Activated T-cell treated with anti-CD3 and anti-CD28 coated beads for 4 hours (primary cell): Measurements from ENCODE around the gene BICRAL.
"Not testable (repeated sequence)": the region's sequence is repeated elsewhere in the genome, so short reads cannot be mapped to it uniquely, and the experiment has no call there.

Source experiments
- DNase-seq: peaks from one replicate; pipeline ENCODE4 v3.0.0-alpha.2; 2020

Gene BICRAL

GRCh38 chr6:42795651-42796050 lies 13.8 kb downstream of the BICRAL start:
- DNase-seq: no peak

- no peak for DNase-seq
Measured at GRCh38 chr6:42796171-42796570, 14.3 kb downstream of the BICRAL start.

DNA sequence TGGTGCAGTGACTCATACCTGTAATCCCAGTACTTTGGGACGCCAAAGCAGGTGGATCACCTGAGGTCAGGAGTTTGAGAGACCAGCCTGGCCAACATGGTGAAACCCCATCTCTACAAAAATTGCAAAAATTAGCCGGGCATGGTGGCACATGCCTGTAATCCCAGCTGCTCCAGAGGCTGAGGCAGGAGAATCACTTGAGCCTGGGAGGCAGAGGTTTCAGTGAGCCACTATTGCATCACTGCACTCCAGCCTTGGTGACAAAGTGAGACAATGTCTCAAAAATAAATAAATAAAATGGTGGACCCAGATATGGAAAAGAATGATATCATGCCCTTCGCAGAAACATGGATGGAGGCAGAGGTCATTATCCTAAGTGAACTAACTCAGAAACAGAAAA lies 15.8 kb downstream of the BICRAL start:
- not testable (repeated sequence) for DNase-seq

GRCh38 chr6:42805297-42805861 lies 23.5 kb downstream of the BICRAL start:
- DNase-seq: no peak

DNA sequence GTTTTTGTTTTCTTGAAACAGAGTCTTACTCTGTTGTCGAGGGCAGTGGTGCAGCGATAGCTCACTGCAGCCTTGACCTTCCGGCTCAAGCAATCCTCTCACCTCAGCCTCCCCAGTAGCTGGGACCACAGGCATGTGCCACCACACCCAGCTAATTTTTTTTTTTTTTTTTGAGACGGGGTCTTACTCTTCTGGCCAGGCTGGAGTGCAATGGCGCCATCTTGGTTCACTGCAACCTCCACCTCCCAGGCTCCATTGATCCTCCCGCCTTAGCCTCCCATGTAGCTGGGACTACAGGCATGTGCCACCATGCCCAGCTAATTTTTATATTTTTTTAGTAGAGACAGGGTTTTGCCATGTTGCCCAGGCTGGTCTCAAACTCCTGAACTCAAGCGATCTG lies 24.5 kb downstream of the BICRAL start:
- not testable (repeated sequence) for DNase-seq

GRCh38 chr6:42808492-42809483 lies 26.9 kb downstream of the BICRAL start:
- no peak for DNase-seq

- DNase-seq: no peak
Measured at GRCh38 chr6:42813074-42813645, 31.3 kb downstream of the BICRAL start.

DNA sequence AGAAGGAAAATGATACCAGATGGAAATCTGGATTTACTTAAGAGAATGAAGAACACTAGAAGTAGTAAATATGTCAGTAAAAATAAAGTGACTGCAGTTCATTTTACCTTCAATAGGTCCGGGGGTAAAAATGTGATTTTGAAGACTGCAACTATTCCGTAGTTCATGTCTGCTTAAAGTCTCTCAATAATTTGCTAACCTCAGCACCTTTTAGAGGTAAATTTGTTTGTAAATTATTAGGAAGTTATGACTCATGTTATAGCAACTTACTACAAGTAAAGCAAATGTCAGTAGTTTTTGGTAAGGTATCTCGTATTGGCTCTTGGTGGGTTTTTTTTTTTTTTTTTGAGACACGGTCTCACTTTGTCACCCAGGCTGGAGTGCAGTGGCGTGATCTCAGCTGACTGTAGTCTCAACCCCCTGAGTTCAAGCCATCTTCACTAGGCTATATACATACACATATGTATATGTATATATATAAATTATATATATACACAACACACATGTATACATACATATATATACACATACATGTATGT lies 32.1 kb downstream of the BICRAL start:
- DNase-seq: no peak

GRCh38 chr6:42815726-42816125 lies 33.9 kb downstream of the BICRAL start:
- DNase-seq: not testable (repeated sequence)

- no peak for DNase-seq
Measured at GRCh38 chr6:42817907-42818306, 36.1 kb downstream of the BICRAL start.

- DNase-seq: no peak
Measured at GRCh38 chr6:42818416-42818815, 36.6 kb downstream of the BICRAL start.

DNA sequence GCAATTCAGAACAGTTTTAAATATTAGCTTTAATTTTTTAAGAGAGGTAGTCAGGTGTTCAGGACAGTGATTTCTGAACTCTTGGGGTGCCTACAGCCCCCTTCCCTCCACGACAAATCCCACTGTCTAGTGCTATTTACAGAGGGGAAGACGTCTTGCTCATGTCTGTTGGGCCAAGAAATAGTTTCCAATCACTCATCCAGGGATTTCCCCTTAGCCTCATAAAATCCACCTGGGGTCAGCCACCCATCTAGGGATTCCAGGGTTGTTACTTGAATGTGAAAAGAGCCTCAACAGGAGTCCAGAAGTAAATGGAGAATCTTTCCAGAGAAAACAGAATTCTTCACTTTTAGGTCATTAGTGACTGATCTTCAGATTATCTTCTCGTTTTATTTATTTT lies 37.0 kb downstream of the BICRAL start:
- no peak for DNase-seq

DNA sequence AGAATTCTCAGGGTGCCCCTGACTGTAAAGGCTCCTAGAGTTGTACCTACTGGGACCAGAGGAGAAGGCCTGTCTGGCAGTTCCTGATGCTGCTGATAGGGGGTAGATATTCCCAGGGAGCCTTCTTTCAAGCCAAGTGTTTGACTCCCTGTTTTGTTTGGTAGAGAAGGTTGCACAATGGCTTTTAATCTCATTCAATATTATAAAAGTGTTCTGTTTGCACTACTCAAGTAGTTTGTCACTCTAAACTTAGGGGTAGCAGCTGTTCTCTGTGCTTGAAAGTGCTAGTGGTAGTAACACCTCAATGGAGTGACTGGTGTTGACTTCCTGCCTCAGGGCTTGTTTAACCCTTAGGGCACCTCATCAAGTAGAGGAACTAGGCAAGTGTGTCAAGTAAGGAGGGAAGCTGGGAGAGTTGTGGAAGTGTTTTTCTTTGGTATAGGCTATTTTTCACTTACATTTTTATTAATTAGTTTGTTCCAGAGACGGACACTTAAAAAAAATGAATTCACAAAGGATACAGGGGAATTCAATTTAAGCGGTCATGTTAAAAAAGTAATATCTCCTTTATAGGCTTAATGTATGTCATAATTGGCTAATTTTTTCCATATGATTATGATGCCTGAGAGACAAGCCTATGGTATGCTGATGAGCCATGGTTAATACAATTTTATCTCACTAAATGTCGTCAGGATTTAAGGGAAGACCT lies 38.1 kb downstream of the BICRAL start:
- DNase-seq: no peak

DNA sequence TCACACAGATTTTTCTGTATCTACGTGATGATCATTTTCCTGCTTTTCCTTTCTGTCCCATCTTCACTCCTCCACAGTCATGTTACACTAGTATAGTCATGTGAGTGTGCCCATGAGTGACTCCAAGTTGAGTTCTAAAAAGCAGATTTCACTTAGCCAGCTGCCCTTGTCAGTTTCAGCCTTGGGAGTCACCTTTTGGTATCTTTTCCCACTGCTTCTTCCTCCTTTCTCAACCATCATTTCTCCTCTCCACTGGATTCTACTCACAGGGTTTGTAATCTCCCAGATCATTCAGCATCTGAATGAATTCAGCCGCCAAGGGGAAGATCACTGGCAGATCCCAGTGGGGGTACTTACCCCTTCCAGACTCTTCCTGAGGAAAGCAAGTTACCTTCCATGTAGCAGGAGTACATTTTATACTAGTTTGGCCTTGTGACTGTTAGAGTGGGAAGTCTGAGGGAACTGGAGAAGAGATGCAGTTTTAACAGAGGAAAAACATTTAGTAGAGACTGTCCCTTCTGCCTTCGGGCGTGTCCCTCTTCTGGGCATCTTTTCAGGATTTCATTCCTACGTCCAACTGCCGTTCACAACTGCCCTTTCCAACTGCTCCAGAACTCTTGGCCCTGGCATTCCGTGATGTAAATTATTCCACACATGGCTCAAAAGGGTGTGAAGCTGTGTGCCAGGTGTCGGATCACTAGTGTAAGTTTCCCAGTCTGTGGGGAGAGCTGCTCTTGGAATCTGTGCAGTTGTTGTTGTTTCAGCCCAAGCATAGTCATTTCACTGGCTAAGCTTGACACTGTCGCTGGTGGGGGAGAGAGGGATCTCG lies 38.9 kb downstream of the BICRAL start:
- DNase-seq: no peak

DNA sequence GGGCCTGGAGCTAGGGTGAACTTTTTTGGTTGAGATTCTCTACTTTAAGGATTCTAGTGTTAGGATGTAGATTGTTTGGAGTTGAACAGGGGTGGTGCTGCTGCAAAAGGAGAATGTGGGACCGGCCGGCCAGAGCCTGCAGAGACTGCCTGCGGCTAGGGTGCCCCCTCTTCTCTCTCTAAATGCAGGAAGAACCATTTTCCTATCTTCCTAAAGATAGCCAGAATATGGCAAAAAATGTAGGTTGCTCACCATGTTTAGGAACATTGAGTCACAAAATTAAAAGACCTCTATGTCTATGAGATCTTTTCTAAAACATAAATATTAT lies 39.5 kb downstream of the BICRAL start:
- DNase-seq: no peak

GRCh38 chr6:42821846-42822245 lies 40.0 kb downstream of the BICRAL start:
- no peak for DNase-seq

GRCh38 chr6:42829561-42830092 lies 47.8 kb downstream of the BICRAL start:
- DNase-seq: no peak

DNA sequence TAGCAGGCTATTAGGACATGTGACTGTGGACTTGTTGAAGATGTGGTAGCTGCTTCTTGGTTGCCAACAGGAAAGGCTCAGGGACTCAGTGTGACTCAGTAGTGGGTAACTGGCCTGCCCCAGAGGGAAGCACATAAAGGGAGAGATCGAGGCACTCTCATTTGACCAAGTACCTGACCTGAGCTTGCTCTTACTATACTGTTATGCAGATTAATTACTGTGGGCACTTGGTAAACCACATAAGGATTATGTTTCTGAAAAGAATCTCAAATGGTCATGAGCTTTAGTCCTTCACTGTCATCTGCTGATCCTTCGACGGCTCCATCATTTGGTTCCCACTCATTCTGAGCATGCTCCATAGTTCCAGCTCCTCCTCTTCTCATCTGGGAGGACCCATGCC lies 49.4 kb downstream of the BICRAL start:
- DNase-seq: no peak

DNA sequence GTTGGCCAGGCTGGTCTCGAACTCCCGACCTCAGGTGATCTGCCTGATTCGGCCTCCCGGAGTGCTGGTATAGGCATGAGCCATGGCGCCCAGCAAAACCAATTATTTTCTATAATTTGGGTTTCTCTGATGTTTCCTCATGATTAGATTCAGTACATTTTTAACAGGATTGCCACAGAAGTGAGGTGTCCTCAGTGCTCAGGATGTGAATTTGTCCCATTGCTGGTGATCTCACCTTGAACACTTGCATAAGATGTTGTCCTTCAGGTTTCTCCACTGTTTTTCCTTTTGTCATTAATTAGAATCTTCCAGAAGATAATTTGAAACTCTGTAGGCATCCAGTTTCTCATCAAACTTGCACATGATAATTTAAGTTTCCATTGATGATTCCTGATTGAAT lies 52.2 kb downstream of the BICRAL start:
- DNase-seq: no peak

DNA sequence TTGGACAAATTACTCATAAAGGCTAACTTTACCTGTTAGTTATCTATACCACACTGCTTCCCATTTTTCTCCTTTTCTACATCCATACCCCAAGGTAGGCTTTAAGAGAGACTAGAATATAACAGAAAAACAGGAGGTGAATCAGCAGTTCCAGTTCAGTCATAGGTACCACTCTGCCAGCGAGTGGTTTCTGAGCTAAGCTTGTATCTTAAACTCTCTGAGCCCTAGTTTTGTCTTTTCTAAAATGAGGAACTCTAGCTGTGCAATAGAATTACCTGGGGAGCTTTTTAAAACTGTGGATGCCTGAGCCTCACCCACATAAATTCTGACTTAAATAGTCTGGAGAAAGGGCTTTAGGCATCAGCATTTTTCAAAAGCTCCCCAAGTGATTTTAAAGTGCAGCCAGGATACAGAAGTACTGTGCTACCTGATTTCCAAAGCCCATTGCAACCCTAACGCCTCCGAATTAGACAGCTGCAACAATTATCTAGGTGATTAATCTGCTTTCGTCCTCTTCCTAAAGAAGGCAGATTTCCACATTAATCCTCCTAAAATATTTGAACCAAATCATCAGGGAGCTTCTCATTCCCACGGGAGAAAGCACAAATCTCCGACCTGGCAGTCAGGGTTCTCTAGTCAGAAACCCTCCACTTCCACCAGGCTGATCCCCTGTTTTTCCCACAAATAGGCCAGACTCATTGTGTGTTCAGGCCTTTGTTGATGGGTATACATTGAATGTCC lies 60.2 kb downstream of the BICRAL start:
- no peak for DNase-seq

DNA sequence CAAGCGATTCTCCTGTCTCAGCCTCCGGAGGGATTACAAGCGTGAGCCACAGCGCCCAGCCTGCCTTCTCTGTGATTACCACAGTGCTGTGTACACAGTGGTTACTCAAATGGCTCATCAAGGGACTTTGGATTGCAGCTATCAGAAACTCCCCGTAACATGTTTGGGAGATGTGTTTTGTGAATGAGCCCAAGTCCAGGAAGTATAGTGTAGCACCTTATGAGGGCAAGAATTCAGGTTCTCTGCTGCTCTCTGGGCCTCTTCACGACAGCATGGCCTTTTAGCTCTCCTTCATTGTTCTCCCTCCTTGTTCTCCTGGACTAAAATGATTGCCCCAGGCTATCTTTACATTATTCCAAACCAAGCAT lies 63.5 kb downstream of the BICRAL start:
- DNase-seq: no peak
